ENCODE measurements around the gene CHADL.

The CHADL gene

GRCh38 chr22:41216984-41217383, 23.7 kb downstream of the CHADL start:
- no peak for TF ChIP-seq CTCF (IDR thresholded peaks at IDR 0.05; ENCODE audit: extremely low read depth, missing control alignments)
- no peak for DNase-seq (ENCODE audit: low spot score)

GRCh38 chr22:41215926-41216325, 24.8 kb downstream of the CHADL start:
- no peak for TF ChIP-seq CTCF (IDR thresholded peaks at IDR 0.05; ENCODE audit: extremely low read depth, missing control alignments)
- DNase-seq (ENCODE audit: low spot score): no peak

GRCh38 chr22:41215409-41215808, 25.3 kb downstream of the CHADL start:
- DNase-seq (ENCODE audit: low spot score): no peak
- TF ChIP-seq CTCF (IDR thresholded peaks at IDR 0.05; ENCODE audit: extremely low read depth, missing control alignments): no peak

- no peak for TF ChIP-seq CTCF (IDR thresholded peaks at IDR 0.05; ENCODE audit: extremely low read depth, missing control alignments)
- DNase-seq (ENCODE audit: low spot score): no peak
Measured at GRCh38 chr22:41206719-41207118, 34.0 kb downstream of the CHADL start.

GRCh38 chr22:41204992-41205900, 35.5 kb downstream of the CHADL start, which contains the start of gene L3MBTL2:
Gene L3MBTL2 (plus strand): TSS chr22:41205312. CDS start chr22:41205363, 51 bp downstream.
- DNase-seq (ENCODE audit: low spot score): peak; percentile 98
- TF ChIP-seq CTCF (IDR thresholded peaks at IDR 0.05; ENCODE audit: extremely low read depth, missing control alignments): no peak

- TF ChIP-seq CTCF (IDR thresholded peaks at IDR 0.05; ENCODE audit: extremely low read depth, missing control alignments): no peak
- no peak for DNase-seq (ENCODE audit: low spot score)
Measured at GRCh38 chr22:41204066-41204465, 36.7 kb downstream of the CHADL start.

GRCh38 chr22:41203118-41203517, 37.6 kb downstream of the CHADL start:
- TF ChIP-seq CTCF (IDR thresholded peaks at IDR 0.05; ENCODE audit: extremely low read depth, missing control alignments): no peak
- DNase-seq (ENCODE audit: low spot score): no peak

Data from GM20000 (cell line).